SK-N-SH (cell line): ENCODE measurements around the gene RAB7A. TPM values are rescaled to one million over a fixed set of nuclear protein-coding genes. Genes with fewer than 3 reads are reported as not detected.

Experiments
- CTCF ChIA-PET: fragments of 300-600, 350-600 bp; formaldehyde crosslinking; extraction: SDS; loops from one replicate; lab custom pipeline; 2021; lab: Yijun Ruan, JAX
- POLR2A ChIA-PET: fragments of 350-600 bp; sonication (Branson Sonifier 250); formaldehyde crosslinking; extraction: SDS; loops from one replicate; lab custom pipeline; 2020; ENCODE audit warnings: antibody characterized with exemption, inconsistent platforms; lab: Yijun Ruan, JAX
- DNase-seq: peaks from one replicate; pipeline ENCODE4 v3.0.0; 2012
- H2AFZ ChIP-seq: fragments of 200-600 bp; sonication (generic); 2 replicates; pipeline ENCODE4 v1.8.1; 2016; ENCODE audit warnings: antibody characterized with exemption, mild to moderate bottlenecking, low read depth
- H3F3A ChIP-seq: fragments of 200-600 bp; sonication (generic); replicated peaks from 2 replicates; pipeline ENCODE3; 2016; ENCODE audit warnings: antibody characterized with exemption, mild to moderate bottlenecking; ENCODE audit not compliant: insufficient read depth
- H3K27ac ChIP-seq, 2 experiments: fragments of 200-500 bp in 1 of 2; fragments of 200-600 bp in 1 of 2; sonication (Bioruptor generic) in 1 of 2; sonication (generic), shearing (Covaris generic) in 1 of 2; 2 replicates each; pipeline versions ENCODE4 v1.5.1 to v1.6.1; 2014 to 2016; ENCODE audit warnings: low read depth in 2 of 2, inconsistent platforms in 1 of 2, low read length in 1 of 2, mild to moderate bottlenecking in 1 of 2, mixed read lengths in 1 of 2
- H3K27me3 ChIP-seq: fragments of 200-600 bp; sonication (generic), shearing (Covaris generic); 2 replicates; pipeline ENCODE4 v1.6.1; 2016; ENCODE audit warnings: mixed run types; ENCODE audit not compliant: insufficient read depth
- H3K36me3 ChIP-seq, 2 experiments: fragments of 200-500 bp in 1 of 2; fragments of 200-600 bp in 1 of 2; sonication (Bioruptor generic) in 1 of 2; sonication (generic) in 1 of 2; replicated peaks in 1 of 2; 2 replicates each; pipeline versions ENCODE3 to v1.5.1; 2014 to 2016; ENCODE audit warnings: low read length in 1 of 2, mild to moderate bottlenecking in 1 of 2; ENCODE audit not compliant: insufficient read depth in 2 of 2, control insufficient read depth in 1 of 2
- H3K4me1 ChIP-seq, 2 experiments: fragments of 200-500 bp in 1 of 2; fragments of 200-600 bp in 1 of 2; sonication (Bioruptor generic) in 1 of 2; sonication (generic), shearing (Covaris generic) in 1 of 2; 2 replicates each; pipeline versions ENCODE4 v1.5.1 to v1.6.1; 2014 to 2016; ENCODE audit warnings: low read depth in 1 of 2, low read length in 1 of 2, mixed run types in 1 of 2; ENCODE audit not compliant: insufficient read depth in 2 of 2, control insufficient read depth in 1 of 2
- H3K4me2 ChIP-seq: fragments of 200-600 bp; sonication (generic), shearing (Covaris generic); 2 replicates; pipeline ENCODE4 v1.6.1; 2017; ENCODE audit warnings: mixed run types
- H3K4me3 ChIP-seq, 2 experiments: fragments of 200-500 bp in 1 of 2; fragments of 200-600 bp in 1 of 2; sonication (Bioruptor generic) in 1 of 2; sonication (generic), shearing (Covaris generic) in 1 of 2; 2 replicates each; pipeline versions ENCODE4 v1.5.1 to v1.8.1; 2014 to 2016; ENCODE audit warnings: low read depth in 2 of 2, inconsistent platforms in 1 of 2, low read length in 1 of 2, mild to moderate bottlenecking in 1 of 2, mixed read lengths in 1 of 2, moderate library complexity in 1 of 2
- H3K79me2 ChIP-seq: fragments of 200-600 bp; sonication (generic); 2 replicates; pipeline ENCODE4 v1.8.1; 2017; ENCODE audit warnings: mild to moderate bottlenecking; ENCODE audit not compliant: insufficient read depth
- H3K9ac ChIP-seq: fragments of 200-600 bp; sonication (generic); 2 replicates; pipeline ENCODE4 v1.6.1; 2017; ENCODE audit warnings: mixed run types
- H3K9me2 ChIP-seq: fragments of 200-600 bp; sonication (generic); 2 replicates; pipeline ENCODE4 v1.6.1; 2017; ENCODE audit warnings: mixed run types
- H3K9me3 ChIP-seq: fragments of 200-600 bp; sonication (generic); 2 replicates; pipeline ENCODE4 v1.6.1; 2017; ENCODE audit warnings: mixed run types, mild to moderate bottlenecking, moderate library complexity
- H4K20me1 ChIP-seq: fragments of 200-600 bp; sonication (generic); 2 replicates; pipeline ENCODE4 v1.6.1; 2017; ENCODE audit warnings: mild to moderate bottlenecking, mixed run types; ENCODE audit not compliant: insufficient read depth
- EP300 ChIP-seq, 2 experiments: IDR thresholded peaks; 2 replicates each; pipeline versions ENCODE4 v1.4.0 to v1.6.1; 2012; ENCODE audit warnings: borderline replicate concordance in 1 of 2, low read depth in 1 of 2, low read length in 1 of 2
- EZH2phosphoT487 ChIP-seq: fragments of 200-600 bp; sonication (generic); IDR thresholded peaks from 2 replicates; pipeline ENCODE4 v1.6.1; 2017; ENCODE audit warnings: low read depth, mixed run types, mild to moderate bottlenecking, antibody characterized with exemption, moderate library complexity, borderline replicate concordance
- GABPA ChIP-seq: IDR thresholded peaks from 2 replicates; pipeline ENCODE4 v1.4.0; 2012; ENCODE audit warnings: low read depth, mild to moderate bottlenecking
- GATA2 ChIP-seq: sonication (generic); formaldehyde crosslinking; IDR thresholded peaks from 2 replicates; pipeline ENCODE4 v1.5.0; 2020; ENCODE audit warnings: mild to moderate bottlenecking, missing genetic modification reagents
- IRF3 ChIP-seq: fragments of 150-350 bp; IDR thresholded peaks from 2 replicates; pipeline ENCODE4 v1.6.1; 2016; ENCODE audit warnings: mild to moderate bottlenecking, low read depth, low read length
- JUND ChIP-seq: IDR thresholded peaks from 2 replicates; pipeline ENCODE4 v1.4.0; 2012
- NFIC ChIP-seq: IDR thresholded peaks from 2 replicates; pipeline ENCODE4 v1.4.0; 2012; ENCODE audit warnings: borderline replicate concordance
- PBX3 ChIP-seq: IDR thresholded peaks from 2 replicates; pipeline ENCODE4; 2012
- POLR2AphosphoS5 ChIP-seq: IDR thresholded peaks from 2 replicates; pipeline ENCODE4 v1.6.1; 2012; ENCODE audit warnings: low read depth, low read length
- RAD21 ChIP-seq: IDR thresholded peaks from 2 replicates; pipeline ENCODE4 v1.6.1; 2012; ENCODE audit warnings: mild to moderate bottlenecking, low read length
- RFX5 ChIP-seq: IDR thresholded peaks from 2 replicates; pipeline ENCODE4 v1.6.1; 2012; ENCODE audit warnings: mild to moderate bottlenecking, improper control_type of control experiment, low read length
- RXRA ChIP-seq: IDR thresholded peaks from 2 replicates; pipeline ENCODE4 v1.4.0; 2012; ENCODE audit warnings: low read depth, mild to moderate bottlenecking, borderline replicate concordance
- YY1 ChIP-seq: IDR thresholded peaks from 2 replicates; pipeline ENCODE4 v1.4.0; 2012; ENCODE audit warnings: low read depth, mild to moderate bottlenecking
- ZBTB33 ChIP-seq: IDR thresholded peaks from 2 replicates; pipeline ENCODE4 v1.4.0; 2012; ENCODE audit warnings: low read depth, borderline replicate concordance
- WGBS: methylation state at CpG from one replicate; pipeline ENCODE4 v1.1.6; 2017; ENCODE audit warnings: low lambda C conversion rate; 5-methylcytosine and 5-hydroxymethylcytosine counted together
- polyA plus RNA-seq, 3 experiments: library from polyadenylated mRNA; depleted of rRNA; stranded (reverse); fragments of >200 nt; gene quantifications; 2 replicates each; pipeline ENCODE4 v1.2.3, GENCODE V29; 2012
- TF ChIP-seq, protein P1 (sequence below): fragments of 200-600 bp; sonication (generic); IDR thresholded peaks from 2 replicates; pipeline ENCODE4 v1.6.1; 2017; ENCODE audit warnings: antibody characterized with exemption, mild to moderate bottlenecking, moderate library complexity
- TF ChIP-seq, protein P2 (sequence below): IDR thresholded peaks from 2 replicates; pipeline ENCODE4 v1.4.0; 2012; ENCODE audit warnings: low read depth

The RAB7A gene
- polyA plus RNA-seq, 1 of the 3 experiments (the other 2 are of a cell fraction), result 271 TPM

DNA sequence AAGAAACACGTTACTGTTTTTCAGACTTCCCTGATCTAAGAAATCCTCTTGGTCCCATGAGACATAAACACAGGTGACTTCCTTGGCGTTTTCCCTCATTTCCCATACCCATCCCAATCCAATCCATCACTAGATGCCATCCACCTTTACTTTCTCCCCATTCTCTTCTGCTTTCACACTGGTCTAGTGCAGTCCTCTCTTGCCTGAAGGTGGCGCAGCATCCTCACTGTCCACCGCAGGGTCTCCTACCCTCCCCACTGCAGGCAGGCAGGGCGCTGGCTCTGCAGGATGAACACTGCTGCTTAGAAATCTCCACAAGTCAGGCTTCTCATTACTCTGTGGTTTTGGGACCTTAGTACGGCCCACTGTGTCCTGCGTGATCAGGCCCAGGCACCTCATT is 58.2 kb downstream of the RAB7A start:
- no peak overlapping the region for H3K27ac ChIP-seq
- peaks cover 8% of the 10 kb centered on the region for H3F3A ChIP-seq
- H3K9me2 ChIP-seq, result no peaks in the 10 kb centered on the region
- H4K20me1 ChIP-seq, result peaks cover 100% of the 10 kb centered on the region
- H3K9me3 ChIP-seq, result no peaks in the 10 kb centered on the region
- CTCF ChIA-PET, result interaction anchor here (1.0 to 4.4 kb wide), 5 partner anchors 9 to 104 kb away, joined by 3 to 23 read pairs (median 6); no protein-coding TSS in a partner anchor
- H3K4me2 ChIP-seq, result no peak overlapping the region
- WGBS, result 91% methylated on average over 7 of the region's 7 CpGs
- DNase-seq, result peak; percentile 48
- peaks cover 99% of the 10 kb centered on the region for H3K79me2 ChIP-seq
- TF ChIP-seq ZBTB33 (no peak), JUND (no peak), RAD21 (peak; percentile 48)
- TF ChIP-seq, protein P1, sequence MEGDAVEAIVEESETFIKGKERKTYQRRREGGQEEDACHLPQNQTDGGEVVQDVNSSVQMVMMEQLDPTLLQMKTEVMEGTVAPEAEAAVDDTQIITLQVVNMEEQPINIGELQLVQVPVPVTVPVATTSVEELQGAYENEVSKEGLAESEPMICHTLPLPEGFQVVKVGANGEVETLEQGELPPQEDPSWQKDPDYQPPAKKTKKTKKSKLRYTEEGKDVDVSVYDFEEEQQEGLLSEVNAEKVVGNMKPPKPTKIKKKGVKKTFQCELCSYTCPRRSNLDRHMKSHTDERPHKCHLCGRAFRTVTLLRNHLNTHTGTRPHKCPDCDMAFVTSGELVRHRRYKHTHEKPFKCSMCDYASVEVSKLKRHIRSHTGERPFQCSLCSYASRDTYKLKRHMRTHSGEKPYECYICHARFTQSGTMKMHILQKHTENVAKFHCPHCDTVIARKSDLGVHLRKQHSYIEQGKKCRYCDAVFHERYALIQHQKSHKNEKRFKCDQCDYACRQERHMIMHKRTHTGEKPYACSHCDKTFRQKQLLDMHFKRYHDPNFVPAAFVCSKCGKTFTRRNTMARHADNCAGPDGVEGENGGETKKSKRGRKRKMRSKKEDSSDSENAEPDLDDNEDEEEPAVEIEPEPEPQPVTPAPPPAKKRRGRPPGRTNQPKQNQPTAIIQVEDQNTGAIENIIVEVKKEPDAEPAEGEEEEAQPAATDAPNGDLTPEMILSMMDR, result peak; percentile 48
- H3K27me3 ChIP-seq, result no peaks in the 10 kb centered on the region
- no peak overlapping the region for H3K4me3 ChIP-seq
- H3K9ac ChIP-seq, result no peak overlapping the region
- H2AFZ ChIP-seq, result no peak overlapping the region
- peaks cover 0 to 5% of the 10 kb centered on the region in 2 experiments for H3K36me3 ChIP-seq
- POLR2A ChIA-PET, result no interaction called here
- H3K4me1 ChIP-seq, result peaks cover 10 to 19% of the 10 kb centered on the region in 2 experiments; a peak in 2 of 4 replicates

GRCh38 chr3:128784843-128785242 is 58.9 kb downstream of the RAB7A start:
- no peak for TF ChIP-seq EP300 (IDR thresholded peaks at IDR 0.05; ENCODE audit: borderline replicate concordance in 1 of 2, low read depth in 1 of 2, low read length in 1 of 2)
- TF ChIP-seq, protein P2, sequence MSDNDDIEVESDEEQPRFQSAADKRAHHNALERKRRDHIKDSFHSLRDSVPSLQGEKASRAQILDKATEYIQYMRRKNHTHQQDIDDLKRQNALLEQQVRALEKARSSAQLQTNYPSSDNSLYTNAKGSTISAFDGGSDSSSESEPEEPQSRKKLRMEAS, result no peak
- TF ChIP-seq YY1, result no peak
- TF ChIP-seq GABPA, result no peak
- no peak for TF ChIP-seq GATA2 (CRISPR knock-in tag)
- no peak for TF ChIP-seq RFX5
- no peak for TF ChIP-seq NFIC
- TF ChIP-seq POLR2AphosphoS5, result no peak
- no peak for TF ChIP-seq EZH2phosphoT487
- no peak for TF ChIP-seq RXRA
- no peak for TF ChIP-seq PBX3
- no peak for TF ChIP-seq IRF3
- Histone ChIP-seq H3F3A (peaks cover 8% of the 10 kb centered on the region), H2AFZ (no peak overlapping the region), H3K4me1 (peaks cover 10 to 19% of the 10 kb centered on the region in 2 experiments; a peak in 2 of 4 replicates), H4K20me1 (peaks cover 100% of the 10 kb centered on the region), H3K9me3 (no peaks in the 10 kb centered on the region), H3K27ac (no peak overlapping the region), H3K79me2 (peaks cover 99% of the 10 kb centered on the region), H3K9ac (no peak overlapping the region), H3K4me2 (no peak overlapping the region), H3K9me2 (no peaks in the 10 kb centered on the region), H3K27me3 (no peaks in the 10 kb centered on the region), H3K36me3 (peaks cover 0 to 6% of the 10 kb centered on the region in 2 experiments), H3K4me3 (no peak overlapping the region)
- DNase-seq, result no peak
- ChIA-PET POLR2A (no interaction called here), CTCF (interaction anchor here (4.4 kb wide), 1 partner anchor 10 kb away, joined by 23 read pairs; no protein-coding TSS in a partner anchor)
- 99% methylated on average over 3 of the region's 3 CpGs for WGBS
